GM18507 (cell line): ENCODE results near the gene DNAH11.
"Not testable (repeated sequence)": the region's sequence is repeated elsewhere in the genome, so short reads cannot be mapped to it uniquely, and the experiment has no call there.

Experiments used
- DNase-seq: peaks from one replicate; pipeline ENCODE4 v3.0.0; 2011; ENCODE audit warnings: low read depth; ENCODE audit not compliant: insufficient read length; ENCODE audit errors: extremely low spot score
- FAIRE-seq: peaks from 2 replicates; lab custom pipeline; 2011; peaks lifted over from hg19 to GRCh38; lab: Jason Lieb, UNC

Gene DNAH11

GRCh38 chr7:21616091-21616490, 73.3 kb downstream of the DNAH11 start:
- FAIRE-seq, result no peak
- no peak for DNase-seq

- no peak for DNase-seq
- FAIRE-seq, result no peak
These were observed 74.1 kb downstream of the DNAH11 start for GRCh38 chr7:21616796-21617436.

- FAIRE-seq, result no peak
- DNase-seq, result no peak
These were observed 74.7 kb downstream of the DNAH11 start for GRCh38 chr7:21617513-21617912.

- DNase-seq (no peak), FAIRE-seq (no peak)
These were observed 75.1 kb downstream of the DNAH11 start for GRCh38 chr7:21617916-21618390.

- FAIRE-seq, result no peak
- no peak for DNase-seq
These were observed 75.9 kb downstream of the DNAH11 start for GRCh38 chr7:21618706-21619105.

GRCh38 chr7:21620054-21620453, 77.2 kb downstream of the DNAH11 start:
- DNase-seq (no peak), FAIRE-seq (no peak)

GRCh38 chr7:21624320-21624719, 81.5 kb downstream of the DNAH11 start:
- FAIRE-seq, result no peak
- DNase-seq, result no peak

- DNase-seq, result no peak
- FAIRE-seq, result no peak
These were observed 93.9 kb downstream of the DNAH11 start for GRCh38 chr7:21636694-21637093.

- no peak for DNase-seq
- no peak for FAIRE-seq
These were observed 96.5 kb downstream of the DNAH11 start for GRCh38 chr7:21639206-21639868.

GRCh38 chr7:21640105-21640504, 97.3 kb downstream of the DNAH11 start:
- FAIRE-seq, result no peak
- DNase-seq, result no peak

- DNase-seq (no peak), FAIRE-seq (no peak)
These were observed 98.7 kb downstream of the DNAH11 start for GRCh38 chr7:21641546-21641945.

- DNase-seq (no peak), FAIRE-seq (no peak)
These were observed 99.6 kb downstream of the DNAH11 start for GRCh38 chr7:21642422-21642821.

GRCh38 chr7:21651697-21652096, 108.9 kb downstream of the DNAH11 start:
- DNase-seq (no peak), FAIRE-seq (no peak)

- no peak for DNase-seq
- FAIRE-seq, result no peak
These were observed 110.8 kb downstream of the DNAH11 start for GRCh38 chr7:21653623-21654022.

- FAIRE-seq, result no peak
- DNase-seq, result no peak
These were observed 113.2 kb downstream of the DNAH11 start for GRCh38 chr7:21656081-21656480.

GRCh38 chr7:21656796-21657195, 114.0 kb downstream of the DNAH11 start:
- no peak for DNase-seq
- FAIRE-seq, result no peak

- no peak for DNase-seq
- FAIRE-seq, result no peak
These were observed 127.7 kb downstream of the DNAH11 start for GRCh38 chr7:21670496-21670895.

- FAIRE-seq (peak; percentile 65), DNase-seq (peak; percentile 1)
These were observed 129.0 kb downstream of the DNAH11 start for GRCh38 chr7:21671859-21672258.

GRCh38 chr7:21675255-21675654, 132.4 kb downstream of the DNAH11 start:
- no peak for DNase-seq
- FAIRE-seq, result no peak

- DNase-seq, result no peak
- FAIRE-seq, result no peak
These were observed 147.9 kb downstream of the DNAH11 start for GRCh38 chr7:21690705-21691104.

GRCh38 chr7:21691146-21691545, 148.3 kb downstream of the DNAH11 start:
- not testable (repeated sequence) for FAIRE-seq

More at GRCh38 chr7:21691146-21691545, 148.3 kb downstream of the DNAH11 start:
- DNase-seq, result not testable (repeated sequence)
